ENCODE measurements around the gene KERA.

DNA sequence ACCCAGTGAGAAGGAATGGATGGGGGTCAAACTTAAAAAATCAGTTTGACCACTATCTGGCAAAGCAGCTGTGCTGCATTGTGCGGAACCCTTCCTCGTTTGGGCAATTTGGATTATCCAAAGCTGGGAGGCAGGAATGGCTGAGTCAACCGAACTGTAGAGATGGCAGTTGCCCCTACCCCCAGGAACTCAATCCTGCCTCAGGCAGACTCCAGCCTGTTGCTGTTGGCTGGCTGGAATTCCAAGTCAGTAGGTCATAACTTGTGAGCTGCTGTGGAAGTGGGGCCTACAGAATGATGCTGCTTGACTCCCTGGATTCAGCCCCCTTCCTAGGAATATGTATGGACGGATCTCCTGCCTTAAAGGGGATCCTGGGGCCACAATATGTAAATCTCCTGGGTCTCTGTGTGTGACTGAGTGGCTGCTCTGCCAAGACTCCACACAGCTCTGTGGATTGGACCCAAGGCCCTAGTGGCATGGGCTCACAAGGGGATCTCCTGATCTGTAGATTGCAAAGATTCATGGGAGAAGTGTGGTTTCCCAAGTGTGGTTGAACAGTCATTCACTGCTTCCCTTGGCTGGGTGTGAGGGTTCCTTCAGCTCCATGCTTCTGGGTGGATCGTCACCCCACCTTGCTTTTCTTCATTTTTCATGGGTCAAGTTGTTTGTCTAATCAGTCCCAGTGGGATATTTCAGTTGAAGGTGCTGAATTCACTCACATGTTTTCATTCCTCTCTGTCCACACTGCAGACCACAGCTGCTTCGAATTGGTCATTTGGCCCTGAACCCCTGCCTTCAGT is 34.3 kb upstream of the KERA start:
- TF ChIP-seq, protein P1, sequence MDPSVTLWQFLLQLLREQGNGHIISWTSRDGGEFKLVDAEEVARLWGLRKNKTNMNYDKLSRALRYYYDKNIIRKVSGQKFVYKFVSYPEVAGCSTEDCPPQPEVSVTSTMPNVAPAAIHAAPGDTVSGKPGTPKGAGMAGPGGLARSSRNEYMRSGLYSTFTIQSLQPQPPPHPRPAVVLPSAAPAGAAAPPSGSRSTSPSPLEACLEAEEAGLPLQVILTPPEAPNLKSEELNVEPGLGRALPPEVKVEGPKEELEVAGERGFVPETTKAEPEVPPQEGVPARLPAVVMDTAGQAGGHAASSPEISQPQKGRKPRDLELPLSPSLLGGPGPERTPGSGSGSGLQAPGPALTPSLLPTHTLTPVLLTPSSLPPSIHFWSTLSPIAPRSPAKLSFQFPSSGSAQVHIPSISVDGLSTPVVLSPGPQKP (IDR thresholded peaks at IDR 0.05; ENCODE audit: borderline replicate concordance, low read depth, low read length): no peak
- TF ChIP-seq, protein P2, sequence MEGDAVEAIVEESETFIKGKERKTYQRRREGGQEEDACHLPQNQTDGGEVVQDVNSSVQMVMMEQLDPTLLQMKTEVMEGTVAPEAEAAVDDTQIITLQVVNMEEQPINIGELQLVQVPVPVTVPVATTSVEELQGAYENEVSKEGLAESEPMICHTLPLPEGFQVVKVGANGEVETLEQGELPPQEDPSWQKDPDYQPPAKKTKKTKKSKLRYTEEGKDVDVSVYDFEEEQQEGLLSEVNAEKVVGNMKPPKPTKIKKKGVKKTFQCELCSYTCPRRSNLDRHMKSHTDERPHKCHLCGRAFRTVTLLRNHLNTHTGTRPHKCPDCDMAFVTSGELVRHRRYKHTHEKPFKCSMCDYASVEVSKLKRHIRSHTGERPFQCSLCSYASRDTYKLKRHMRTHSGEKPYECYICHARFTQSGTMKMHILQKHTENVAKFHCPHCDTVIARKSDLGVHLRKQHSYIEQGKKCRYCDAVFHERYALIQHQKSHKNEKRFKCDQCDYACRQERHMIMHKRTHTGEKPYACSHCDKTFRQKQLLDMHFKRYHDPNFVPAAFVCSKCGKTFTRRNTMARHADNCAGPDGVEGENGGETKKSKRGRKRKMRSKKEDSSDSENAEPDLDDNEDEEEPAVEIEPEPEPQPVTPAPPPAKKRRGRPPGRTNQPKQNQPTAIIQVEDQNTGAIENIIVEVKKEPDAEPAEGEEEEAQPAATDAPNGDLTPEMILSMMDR (conservative IDR thresholded peaks at IDR 0.05; ENCODE audit: low read depth, low read length): no peak

Measured in IMR-90 (cell line).